ENCODE measurements around the gene UGT2A2. TPM values are rescaled to one million over a fixed set of nuclear protein-coding genes. Genes with fewer than 3 reads are reported as not detected.

Gene UGT2A2
- polyA plus RNA-seq, 1 of the 3 experiments (the other 2 are of a cell fraction) = not detected

GRCh38 chr4:69649629-69650028 lies 10.2 kb upstream of the UGT2A2 start:
- ChIA-PET POLR2A (no interaction called here), CTCF (no interaction called here)
- DNase-seq = peak; percentile 62
- Histone ChIP-seq H3K4me3 (ENCODE audit: low read depth in 2 of 2, low read length in 1 of 2) (no peak overlapping the region), H3K9me3 (no peaks in the 10 kb centered on the region), H3K27me3 (ENCODE audit: insufficient read depth) (no peaks in the 10 kb centered on the region), H3K9me2 (no peaks in the 10 kb centered on the region), H4K20me1 (ENCODE audit: insufficient read depth) (no peaks in the 10 kb centered on the region), H3K36me3 (replicated peaks in 1 of 2; ENCODE audit: control insufficient read depth in 1 of 2, insufficient read depth in 2 of 2, low read length in 1 of 2) (no peaks in the 10 kb centered on the region), H3K9ac (no peak overlapping the region), H3F3A (replicated peaks; ENCODE audit: insufficient read depth) (no peaks in the 10 kb centered on the region), H3K79me2 (ENCODE audit: insufficient read depth) (no peaks in the 10 kb centered on the region), H3K27ac (ENCODE audit: low read depth in 2 of 2, low read length in 1 of 2) (peak overlapping the region in 1 of 2 experiments; percentile 65; a peak in 2 of 4 replicates), H3K4me1 (ENCODE audit: control insufficient read depth in 1 of 2, insufficient read depth in 2 of 2, low read depth in 1 of 2, low read length in 1 of 2) (peaks cover 0 to 9% of the 10 kb centered on the region in 2 experiments; a peak in 2 of 4 replicates), H3K4me2 (no peak overlapping the region), H2AFZ (ENCODE audit: low read depth) (no peak overlapping the region)
- whole genome bisulfite sequencing (ENCODE audit: low lambda C conversion rate) = 7% methylated on average over 2 of the region's 2 CpGs
- TF ChIP-seq JUND (IDR thresholded peaks at IDR 0.05) = no peak
- TF ChIP-seq RCOR1 (IDR thresholded peaks at IDR 0.05; ENCODE audit: low read length) = peak; percentile 55; the same call in 1 of the 2 replicates
- peak; percentile 95 for TF ChIP-seq GATA2 (CRISPR knock-in tag; IDR thresholded peaks at IDR 0.05)
- TF ChIP-seq REST (IDR thresholded peaks at IDR 0.05; ENCODE audit: low read depth, low read length) = no peak
- TF ChIP-seq EP300 (IDR thresholded peaks at IDR 0.05; ENCODE audit: borderline replicate concordance in 1 of 2, low read depth in 1 of 2, low read length in 1 of 2) = peak in 1 of 2 experiments; percentile 43; a peak in 2 of 4 replicates
- no peak for TF ChIP-seq NFIC (IDR thresholded peaks at IDR 0.05; ENCODE audit: borderline replicate concordance)
- TF ChIP-seq FOXJ3 (CRISPR knock-in tag; IDR thresholded peaks at IDR 0.05) = 0 out of 2 replicates have a peak, but pooled peaks have one; percentile 52
- no peak for TF ChIP-seq SMC3 (IDR thresholded peaks at IDR 0.05; ENCODE audit: low read depth, low read length)
- TF ChIP-seq NRF1 (IDR thresholded peaks at IDR 0.05; ENCODE audit: low read depth, low read length) = peak; percentile 55; the same call in 1 of the 2 replicates
- peak; percentile 43 for TF ChIP-seq CHD2 (IDR thresholded peaks at IDR 0.05; ENCODE audit: low read length, partially characterized antibody)
- no peak for TF ChIP-seq RFX5 (IDR thresholded peaks at IDR 0.05; ENCODE audit: low read length)

DNA sequence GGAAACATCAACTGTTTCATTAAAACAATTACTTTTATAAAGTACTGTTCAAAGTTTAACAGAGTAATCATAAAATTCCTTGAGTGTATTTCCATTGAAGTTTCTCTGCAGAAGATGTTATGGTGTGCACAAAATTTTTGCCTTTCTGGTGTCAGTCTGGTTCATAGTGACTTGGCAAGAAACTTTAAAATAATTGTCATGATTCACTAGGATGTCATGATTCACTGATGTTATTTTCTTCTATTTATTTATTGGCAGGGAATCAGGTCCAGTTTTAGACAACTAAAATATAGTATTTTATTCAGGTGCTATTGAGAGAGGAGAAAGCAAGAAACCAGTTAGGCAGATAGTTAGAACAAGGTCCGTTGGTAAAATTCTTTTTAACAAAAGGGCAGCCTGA lies 9.8 kb upstream of the UGT2A2 start:
- H3K9ac ChIP-seq = no peak overlapping the region

More for the DNA sequence above, 9.8 kb upstream of the UGT2A2 start:
- Histone ChIP-seq H3K9me2 (no peaks in the 10 kb centered on the region), H3K27ac (ENCODE audit: low read depth in 2 of 2, low read length in 1 of 2) (peak overlapping the region in 1 of 2 experiments; percentile 65; a peak in 2 of 4 replicates), H3K4me2 (no peak overlapping the region), H4K20me1 (ENCODE audit: insufficient read depth) (no peaks in the 10 kb centered on the region), H3K79me2 (ENCODE audit: insufficient read depth) (no peaks in the 10 kb centered on the region), H3F3A (replicated peaks; ENCODE audit: insufficient read depth) (no peaks in the 10 kb centered on the region), H3K36me3 (replicated peaks in 1 of 2; ENCODE audit: control insufficient read depth in 1 of 2, insufficient read depth in 2 of 2, low read length in 1 of 2) (no peaks in the 10 kb centered on the region), H3K9me3 (no peaks in the 10 kb centered on the region), H3K4me1 (ENCODE audit: control insufficient read depth in 1 of 2, insufficient read depth in 2 of 2, low read depth in 1 of 2, low read length in 1 of 2) (peaks cover 0 to 9% of the 10 kb centered on the region in 2 experiments; a peak in 2 of 4 replicates), H2AFZ (ENCODE audit: low read depth) (no peak overlapping the region), H3K27me3 (ENCODE audit: insufficient read depth) (no peaks in the 10 kb centered on the region), H3K4me3 (ENCODE audit: low read depth in 2 of 2, low read length in 1 of 2) (no peak overlapping the region)
- WGBS (ENCODE audit: low lambda C conversion rate) = 0% methylated on average over 1 of the region's 1 CpG
- ChIA-PET CTCF (no interaction called here), POLR2A (no interaction called here)
- TF ChIP-seq, protein P1, sequence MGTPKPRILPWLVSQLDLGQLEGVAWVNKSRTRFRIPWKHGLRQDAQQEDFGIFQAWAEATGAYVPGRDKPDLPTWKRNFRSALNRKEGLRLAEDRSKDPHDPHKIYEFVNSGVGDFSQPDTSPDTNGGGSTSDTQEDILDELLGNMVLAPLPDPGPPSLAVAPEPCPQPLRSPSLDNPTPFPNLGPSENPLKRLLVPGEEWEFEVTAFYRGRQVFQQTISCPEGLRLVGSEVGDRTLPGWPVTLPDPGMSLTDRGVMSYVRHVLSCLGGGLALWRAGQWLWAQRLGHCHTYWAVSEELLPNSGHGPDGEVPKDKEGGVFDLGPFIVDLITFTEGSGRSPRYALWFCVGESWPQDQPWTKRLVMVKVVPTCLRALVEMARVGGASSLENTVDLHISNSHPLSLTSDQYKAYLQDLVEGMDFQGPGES (IDR thresholded peaks at IDR 0.05; ENCODE audit: low read depth, low read length) = no peak
- no peak for TF ChIP-seq SMC3 (IDR thresholded peaks at IDR 0.05; ENCODE audit: low read depth, low read length)
- DNase-seq = no peak
